ENCODE measurements around the gene RASGEF1B. TPM values are rescaled to one million over a fixed set of nuclear protein-coding genes. Genes with fewer than 3 reads are reported as not detected.
A peak's percentile ranks its signal among the peaks of the same experiment; 100 is the strongest.

Gene RASGEF1B
- total RNA-seq, 1 experiment from 2014 or later, result 7.5 TPM

DNA sequence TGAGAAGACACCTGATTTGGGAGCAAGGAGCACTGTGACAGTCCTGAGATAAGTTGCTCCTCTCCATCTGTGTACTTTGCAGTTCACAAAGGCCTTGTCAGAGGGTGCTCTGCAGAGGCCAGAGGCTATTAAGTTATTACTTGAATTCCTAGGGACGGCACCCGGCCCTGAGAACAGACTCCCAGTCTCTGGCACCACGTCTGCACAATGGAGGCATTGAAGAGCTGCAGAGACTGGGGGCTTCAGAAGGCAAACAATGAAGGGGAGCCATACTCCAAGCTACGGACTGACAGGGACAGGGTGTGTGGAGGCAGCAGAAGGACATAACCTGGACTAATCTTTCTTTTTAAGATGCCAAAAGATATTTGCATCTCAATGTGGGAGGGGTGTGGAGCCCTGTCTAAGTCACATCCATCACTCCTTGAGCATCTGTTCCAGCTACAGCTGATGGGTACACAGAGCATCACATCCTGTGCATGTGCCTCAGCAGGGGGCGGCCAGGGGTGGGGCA, 11.5 kb downstream of the RASGEF1B start:
- no peak for DNase-seq
- Histone ChIP-seq H3K9ac (ENCODE audit: extremely low read depth, insufficient read length, low read length) (no peak overlapping the region), H2BK12ac (ENCODE audit: insufficient read length, low read depth, low read length) (no peak overlapping the region), H3K4me2 (ENCODE audit: insufficient read depth, insufficient read length, low read length) (no peak overlapping the region), H4K20me1 (ENCODE audit: control insufficient read depth, insufficient read depth, insufficient read length) (peaks cover 2% of the 10 kb centered on the region), H3K27ac (ENCODE audit: insufficient read length, low read depth, low read length) (no peak overlapping the region), H2AFZ (ENCODE audit: low read length) (no peak overlapping the region), H4K8ac (replicated peaks; ENCODE audit: insufficient read length, low read depth, low read length) (no peak overlapping the region), H3K79me2 (ENCODE audit: insufficient read depth, low read length) (no peaks in the 10 kb centered on the region; the same call in 1 of the 2 replicates), H3K18ac (ENCODE audit: insufficient read length, low read depth, low read length) (no peak overlapping the region), H3K4ac (ENCODE audit: low read depth, low read length) (no peak overlapping the region), H3K9me3 (ENCODE audit: control insufficient read depth, low read depth, low read length) (no peaks in the 10 kb centered on the region), H3K79me1 (ENCODE audit: insufficient read depth, low read depth, low read length, poor library complexity, severe bottlenecking) (no peaks in the 10 kb centered on the region), H4K5ac (ENCODE audit: insufficient read length, low read depth, low read length) (no peak overlapping the region), H3K14ac (ENCODE audit: insufficient read depth, low read length) (no peak overlapping the region), H4K91ac (ENCODE audit: insufficient read length, low read depth, low read length) (no peak overlapping the region), H3T11ph (ENCODE audit: low read length) (no peak overlapping the region), H3K23ac (ENCODE audit: insufficient read length, low read depth, low read length) (no peak overlapping the region), H2AK5ac (ENCODE audit: insufficient read length, low read length) (no peak overlapping the region), H3K27me3 (ENCODE audit: insufficient read depth, low read length) (no peaks in the 10 kb centered on the region), H2BK120ac (ENCODE audit: low read depth, low read length, poor library complexity, severe bottlenecking) (no peak overlapping the region), H3K56ac (ENCODE audit: insufficient read length, low read depth, low read length) (no peak overlapping the region), H2BK20ac (ENCODE audit: low read depth, low read length, poor library complexity, severe bottlenecking) (no peak overlapping the region), H2BK5ac (ENCODE audit: insufficient read length, low read length) (no peak overlapping the region), H3K4me1 (ENCODE audit: insufficient read depth, low read length) (no peaks in the 10 kb centered on the region), H3K23me2 (ENCODE audit: insufficient read length, low read depth, low read length, poor library complexity, severe bottlenecking) (no peaks in the 10 kb centered on the region), H2BK15ac (ENCODE audit: low read depth, low read length) (no peak overlapping the region)
- Mint-ChIP-seq H3K27ac (peak overlapping the region in 1 of 3 experiments; percentile 55; a peak in 1 of 7 replicates), H3K4me3 (no peak overlapping the region), H3K4me1 (peaks cover 15 to 19% of the 10 kb centered on the region in 2 experiments), H3K9me3 (no peaks in the 10 kb centered on the region), H3K27me3 (ENCODE audit: low read depth) (no peaks in the 10 kb centered on the region), H3K36me3 (ENCODE audit: insufficient read depth in 1 of 3, low read depth in 3 of 3) (peaks cover 0 to 5% (median 0%) of the 10 kb centered on the region in 3 experiments; a peak in 3 of 7 replicates)
- TF ChIP-seq, protein P1, sequence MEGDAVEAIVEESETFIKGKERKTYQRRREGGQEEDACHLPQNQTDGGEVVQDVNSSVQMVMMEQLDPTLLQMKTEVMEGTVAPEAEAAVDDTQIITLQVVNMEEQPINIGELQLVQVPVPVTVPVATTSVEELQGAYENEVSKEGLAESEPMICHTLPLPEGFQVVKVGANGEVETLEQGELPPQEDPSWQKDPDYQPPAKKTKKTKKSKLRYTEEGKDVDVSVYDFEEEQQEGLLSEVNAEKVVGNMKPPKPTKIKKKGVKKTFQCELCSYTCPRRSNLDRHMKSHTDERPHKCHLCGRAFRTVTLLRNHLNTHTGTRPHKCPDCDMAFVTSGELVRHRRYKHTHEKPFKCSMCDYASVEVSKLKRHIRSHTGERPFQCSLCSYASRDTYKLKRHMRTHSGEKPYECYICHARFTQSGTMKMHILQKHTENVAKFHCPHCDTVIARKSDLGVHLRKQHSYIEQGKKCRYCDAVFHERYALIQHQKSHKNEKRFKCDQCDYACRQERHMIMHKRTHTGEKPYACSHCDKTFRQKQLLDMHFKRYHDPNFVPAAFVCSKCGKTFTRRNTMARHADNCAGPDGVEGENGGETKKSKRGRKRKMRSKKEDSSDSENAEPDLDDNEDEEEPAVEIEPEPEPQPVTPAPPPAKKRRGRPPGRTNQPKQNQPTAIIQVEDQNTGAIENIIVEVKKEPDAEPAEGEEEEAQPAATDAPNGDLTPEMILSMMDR (conservative IDR thresholded peaks at IDR 0.05), result no peak
- no CpG with 5 or more reads among the region's 5 CpGs for WGBS (ENCODE audit: extremely low coverage, insufficient read length, low lambda C conversion rate)

Measured in H9 (cell line).